SKM-1 treated with dmso at 0.1 percent for 144 hours (cell line): Measurements from ENCODE around the gene GPC5.
"Not testable (repeated sequence)": the region's sequence is repeated elsewhere in the genome, so short reads cannot be mapped to it uniquely, and the experiment has no call there.

Source experiments
- DNase-seq: peaks from one replicate; lab custom pipeline; 2025; ENCODE audit not compliant: unreplicated experiment; lab: John Stamatoyannopoulos, UW

The GPC5 gene

GRCh38 chr13:91398413-91399188, at the start of gene GPC5:
GPC5 (plus strand) TSS chr13:91398621.
- DNase-seq: peak; percentile 66

DNA sequence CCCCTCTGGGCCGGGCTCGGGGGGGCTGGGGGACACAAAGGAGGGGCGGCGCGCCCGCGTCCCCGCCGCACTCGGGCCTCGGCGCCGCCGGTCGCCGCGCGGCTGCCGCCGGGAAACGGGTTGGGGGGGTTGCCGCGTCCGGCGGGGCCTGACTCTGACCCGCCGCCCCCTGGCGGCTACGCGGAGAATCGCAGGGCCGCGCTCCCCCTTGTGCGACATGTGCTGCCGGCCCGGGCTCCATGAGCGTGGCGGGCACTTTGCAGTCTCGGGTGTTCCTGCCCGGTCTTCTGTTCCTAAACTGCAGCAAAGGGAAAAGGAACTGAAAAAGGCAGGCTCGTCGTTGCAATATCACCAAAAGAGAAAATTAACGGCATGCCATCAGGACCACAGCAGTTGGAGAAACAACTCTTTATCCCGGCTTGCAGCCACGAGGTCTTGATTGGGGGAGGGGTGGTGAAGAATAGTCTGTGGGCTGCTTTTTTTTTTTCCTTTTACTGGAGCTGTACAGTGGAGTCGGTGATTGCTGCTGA, 49.5 kb upstream of the GPC5 start:
- peak; percentile 71 for DNase-seq

- DNase-seq: no peak
Measured at GRCh38 chr13:91349992-91350911, 48.2 kb upstream of the GPC5 start.

DNA sequence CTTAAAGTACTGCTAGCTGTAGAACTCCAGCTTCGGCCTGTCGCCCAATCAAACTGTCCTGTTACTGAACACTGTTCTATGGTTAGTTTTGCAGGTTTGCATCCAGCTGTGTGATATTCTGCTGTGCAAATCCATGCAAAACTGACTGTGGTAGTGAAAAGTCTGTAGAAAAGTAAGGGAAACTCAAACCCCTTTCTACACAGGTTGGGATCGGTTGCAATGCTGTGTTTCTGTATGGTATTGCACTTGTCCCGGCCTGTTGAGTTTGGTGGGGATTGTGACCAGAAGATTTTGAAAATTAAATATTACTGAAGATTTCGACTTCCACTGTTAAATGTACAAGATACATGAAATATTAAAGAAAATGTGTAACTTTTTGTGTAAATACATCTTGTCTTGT, 47.3 kb upstream of the GPC5 start:
- DNase-seq: no peak

DNA sequence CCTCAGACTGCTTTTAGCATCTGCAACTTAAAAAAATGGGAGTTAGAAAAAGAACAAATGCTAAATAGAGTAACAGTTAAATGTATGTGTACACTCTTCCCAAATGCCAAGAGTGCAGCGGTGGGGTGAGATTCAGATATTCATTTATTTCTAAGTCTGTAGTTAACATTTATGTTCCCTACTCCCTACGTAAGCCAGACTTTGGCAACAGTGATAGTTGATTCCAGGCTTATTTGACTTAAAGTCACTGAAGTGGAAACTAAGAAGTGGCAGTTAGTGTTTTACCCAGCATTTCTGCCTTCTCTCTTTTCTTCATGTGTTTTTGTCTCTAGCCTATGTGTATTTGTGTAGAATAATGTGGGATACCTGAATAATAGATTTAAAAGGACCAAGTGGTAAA, 46.4 kb upstream of the GPC5 start:
- no peak for DNase-seq

GRCh38 chr13:91352891-91353290, 45.5 kb upstream of the GPC5 start:
- DNase-seq: not testable (repeated sequence)

DNA sequence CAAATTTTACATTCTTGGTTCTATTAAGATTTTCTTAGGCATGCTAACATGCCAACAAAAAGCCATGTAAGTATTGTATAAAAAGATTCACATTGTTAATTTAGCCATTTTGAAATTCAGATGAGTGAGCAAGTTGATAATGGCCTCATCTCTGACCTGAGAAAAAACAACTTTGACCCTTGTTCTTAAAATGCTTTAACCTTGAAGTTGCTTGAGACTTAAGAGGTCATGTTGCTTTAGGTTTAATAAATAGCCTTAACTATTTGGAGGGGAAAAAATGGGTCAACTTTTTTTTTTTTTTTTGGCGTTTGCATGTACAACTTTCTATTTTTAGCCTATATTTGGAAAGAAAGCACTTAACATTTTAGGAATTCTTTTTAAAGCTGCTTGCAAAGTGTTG, 44.9 kb upstream of the GPC5 start:
- DNase-seq: no peak

DNA sequence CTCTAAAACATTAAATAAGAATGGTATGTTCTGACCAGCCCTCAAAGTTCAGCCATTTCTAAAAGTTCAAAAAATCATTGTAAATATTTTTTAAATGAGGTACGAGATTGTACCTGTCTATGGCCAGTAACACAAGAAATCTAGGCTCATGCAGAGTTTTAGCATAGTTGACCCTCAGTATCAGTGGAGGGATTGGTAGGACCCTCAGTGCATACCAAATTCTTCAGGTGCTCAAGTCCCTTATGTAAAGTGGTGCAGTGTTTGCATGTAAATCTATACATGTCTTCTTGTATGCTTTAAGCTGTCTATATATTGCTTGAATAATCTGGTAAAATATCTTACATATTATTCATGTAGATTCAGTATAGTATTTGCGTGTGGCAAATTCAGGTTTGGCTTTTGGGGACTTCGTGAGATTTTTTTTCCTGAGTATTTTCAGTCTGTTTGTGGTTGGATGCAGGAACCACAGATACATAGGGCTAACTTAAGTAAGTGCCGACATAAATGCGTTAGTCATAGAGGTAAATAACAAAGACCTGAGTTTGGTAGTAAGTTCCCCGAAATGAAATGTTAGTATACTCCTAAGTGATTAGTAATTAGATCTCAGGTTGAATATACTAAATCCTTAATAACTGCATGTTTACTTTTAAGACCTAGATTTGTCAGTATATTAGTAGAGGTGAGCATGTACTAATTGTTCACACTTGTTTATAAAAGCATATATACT, 43.2 kb upstream of the GPC5 start:
- no peak for DNase-seq

DNA sequence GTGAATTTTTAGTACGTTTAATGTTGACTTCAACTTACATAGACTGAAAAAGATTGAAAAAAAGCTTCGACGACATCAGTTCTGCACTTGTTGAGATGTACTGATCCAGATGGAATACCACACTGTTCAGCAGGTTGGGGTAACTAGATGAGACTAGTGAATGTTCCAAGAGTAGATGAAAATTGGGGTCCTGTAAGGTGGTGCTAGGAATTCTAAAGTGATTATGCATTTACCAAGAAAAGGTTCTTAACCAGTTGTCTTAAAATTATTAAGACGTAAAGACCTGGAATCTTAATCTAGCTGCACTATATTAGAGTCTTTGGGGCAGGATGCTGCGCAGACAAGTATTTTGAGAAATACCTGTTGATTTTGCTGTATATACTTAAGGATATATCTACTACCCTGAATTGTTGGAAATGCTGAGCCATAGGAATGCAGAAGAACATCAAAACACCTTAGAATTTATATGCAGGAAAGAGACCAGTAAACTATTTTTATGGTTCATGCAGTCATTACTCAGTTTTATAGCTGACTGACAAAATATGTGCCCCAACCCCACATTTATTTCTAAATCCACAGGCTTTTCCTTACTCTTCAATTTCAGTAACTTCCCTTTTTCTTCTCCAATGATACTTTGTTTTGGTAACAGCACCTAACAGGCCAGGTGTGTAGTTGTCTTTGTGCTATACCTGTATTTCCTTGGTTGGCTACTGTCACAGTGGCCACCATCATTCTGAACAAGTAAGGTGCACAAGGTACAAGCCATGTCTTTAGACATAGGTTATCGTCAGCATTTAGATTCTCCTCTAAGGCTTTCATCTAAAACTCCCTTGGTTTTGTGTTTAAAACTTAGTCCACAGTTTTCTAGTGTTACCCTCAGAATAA, 42.4 kb upstream of the GPC5 start:
- DNase-seq: no peak

DNA sequence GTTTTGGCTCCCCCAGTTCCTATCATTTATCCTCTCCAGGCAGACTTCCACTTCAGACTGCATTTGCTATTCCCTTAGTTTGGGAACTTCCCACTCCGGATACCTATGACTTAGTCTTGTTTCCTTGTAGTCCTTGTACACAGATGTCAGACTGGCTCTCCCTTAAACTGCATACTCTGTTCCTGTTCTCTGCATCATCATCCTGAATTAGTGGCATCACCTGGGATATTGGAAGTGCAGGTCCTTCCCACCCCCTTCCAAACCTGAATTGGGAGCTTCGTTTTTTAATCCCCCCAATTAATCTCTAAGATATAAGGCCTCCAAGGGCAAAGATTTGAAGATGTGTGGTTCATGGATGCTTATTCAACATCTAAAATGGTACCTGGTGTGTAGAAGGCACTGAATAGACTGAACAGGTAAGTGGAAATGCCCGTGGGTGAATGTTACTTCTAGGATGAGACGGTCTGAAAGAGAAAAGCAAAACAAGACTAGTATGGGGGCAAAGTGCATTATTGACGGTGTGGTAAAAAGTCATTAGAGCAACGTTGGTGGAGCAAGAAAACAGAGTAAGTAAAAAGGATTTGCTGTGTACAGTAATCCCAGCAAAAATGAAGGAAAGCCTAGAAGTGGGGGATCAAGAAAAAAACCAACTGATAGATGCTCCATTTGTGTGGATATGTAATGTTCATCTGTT, 41.4 kb upstream of the GPC5 start:
- DNase-seq: no peak

- DNase-seq: no peak
Measured at GRCh38 chr13:91357613-91358386, 40.6 kb upstream of the GPC5 start.

DNA sequence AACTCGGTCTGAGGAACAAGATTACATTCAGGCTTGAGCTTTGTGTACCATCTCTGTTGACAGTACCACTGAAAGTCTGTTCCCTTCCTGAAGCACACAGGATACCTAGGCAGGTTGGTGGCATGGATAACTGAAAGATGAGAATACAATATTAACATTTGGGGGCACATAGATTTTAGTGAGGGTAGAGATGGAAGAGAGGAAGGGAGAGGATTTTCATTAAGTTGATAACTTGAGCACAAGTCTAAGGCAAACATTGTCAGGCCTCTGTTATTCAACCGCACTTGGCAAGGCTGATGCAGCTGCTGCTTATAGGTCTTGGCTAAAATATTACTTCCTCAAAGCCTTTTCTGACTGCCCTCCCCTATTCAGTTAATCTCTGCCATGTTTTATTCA, 40.0 kb upstream of the GPC5 start:
- no peak for DNase-seq

DNA sequence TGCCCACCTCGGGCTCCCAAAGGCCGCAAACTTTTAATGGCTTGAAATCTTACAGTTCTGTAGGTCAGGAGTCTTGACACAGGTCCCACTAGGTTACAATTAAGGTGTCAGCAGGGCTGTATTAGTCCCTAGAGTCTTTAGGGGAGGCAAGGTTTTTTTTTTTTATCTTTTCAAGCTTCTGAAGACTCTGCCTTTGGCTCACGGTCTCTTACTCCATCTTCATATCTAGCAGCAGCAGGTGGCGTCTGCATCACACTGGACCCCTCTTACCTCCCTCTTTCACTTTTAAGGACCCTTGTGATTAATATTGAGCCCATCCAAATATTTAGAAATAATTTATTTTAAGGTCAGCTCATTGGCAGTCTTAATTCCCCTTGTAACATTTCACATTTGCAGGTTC, 39.3 kb upstream of the GPC5 start:
- no peak for DNase-seq

GRCh38 chr13:91359631-91360030, 38.8 kb upstream of the GPC5 start:
- DNase-seq: no peak

DNA sequence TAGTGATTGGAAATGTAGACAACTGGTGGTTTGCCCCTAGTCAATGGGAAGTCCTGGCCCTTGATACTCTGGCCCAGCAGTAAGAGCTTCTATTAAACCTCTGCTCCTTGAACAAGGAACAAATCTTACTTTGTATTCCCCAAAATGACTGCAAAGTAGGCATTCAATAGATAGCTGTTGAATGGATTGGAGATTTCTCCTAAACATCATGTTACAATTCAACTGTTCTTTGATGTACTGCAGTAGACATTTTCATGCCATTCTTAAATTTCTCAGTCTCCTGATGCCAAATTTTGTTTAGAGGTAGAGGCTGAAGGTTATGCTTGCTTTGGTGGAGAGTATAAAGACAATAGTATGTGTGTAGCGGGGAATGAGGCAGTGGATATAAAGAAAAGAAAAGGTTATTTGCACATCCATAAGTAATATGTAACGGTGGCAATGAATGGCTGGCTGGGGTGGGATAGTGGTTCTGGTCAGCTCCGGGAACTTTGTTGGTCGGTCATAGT, 38.1 kb upstream of the GPC5 start:
- DNase-seq: no peak

GRCh38 chr13:91361755-91362271, 36.6 kb upstream of the GPC5 start:
- no peak for DNase-seq

GRCh38 chr13:91362908-91363307, 35.5 kb upstream of the GPC5 start:
- no peak for DNase-seq

DNA sequence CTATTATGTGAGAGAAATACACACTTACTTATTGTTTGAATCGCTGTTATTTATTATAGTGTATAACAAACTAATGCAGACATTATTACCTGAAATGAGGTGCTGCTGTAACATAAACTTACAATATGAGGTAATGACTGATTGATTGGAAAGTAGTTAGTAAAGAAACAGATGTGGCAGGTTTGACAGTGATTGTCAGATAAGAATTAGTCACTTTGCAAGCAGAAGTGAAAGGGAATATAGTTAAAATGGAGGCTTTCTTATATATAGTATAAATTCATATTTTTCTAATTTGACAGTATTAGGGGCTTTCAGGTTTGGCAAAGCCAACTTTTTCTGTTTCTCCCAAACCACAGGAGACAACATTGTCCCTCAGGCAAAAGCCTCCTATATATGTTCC, 30.3 kb upstream of the GPC5 start:
- no peak for DNase-seq
